IMR-90 (cell line): ENCODE measurements around the gene RABEP1. TPM values are rescaled to one million over a fixed set of nuclear protein-coding genes. Genes with fewer than 3 reads are reported as not detected.

Source experiments
- ATAC-seq: fragments of 200-7000 bp; cut with Tn5 transposase; 2 replicates; pipeline ENCODE4 v1.9.1; 2020; ENCODE audit warnings: low read depth, mild to moderate bottlenecking, moderate library complexity
- BruUV-seq: library from RNA; stranded (reverse); fragments of 400-500 nt; replicated peaks from 2 replicates; lab custom pipeline; 2021; lab: Mats Ljungman, UMichigan
- CTCF ChIA-PET: fragments of 300-600 bp; formaldehyde crosslinking; extraction: SDS; loops from one replicate; lab custom pipeline; 2021; ENCODE audit warnings: antibody characterized with exemption; lab: Yijun Ruan, JAX
- POLR2A ChIA-PET: fragments of 300-600 bp; sonication (Branson Sonifier 250); formaldehyde crosslinking; loops from one replicate; lab custom pipeline; 2022; ENCODE audit warnings: antibody characterized with exemption; ENCODE audit not compliant: unreplicated experiment; lab: Charles Lee
- DNase-seq: peaks from one replicate; pipeline ENCODE4 v3.0.0; 2013
- H2AFZ ChIP-seq: replicated peaks from 2 replicates; pipeline ENCODE3; 2013; ENCODE audit warnings: low read length, mild to moderate bottlenecking; ENCODE audit not compliant: poor library complexity
- H2AK5ac ChIP-seq: 2 replicates; pipeline ENCODE4 v1.6.1; 2013; ENCODE audit warnings: low read depth, low read length, inconsistent platforms
- H2AK9ac ChIP-seq: replicated peaks from 2 replicates; pipeline ENCODE3; 2013; ENCODE audit warnings: mild to moderate bottlenecking, low read depth, low read length, moderate library complexity; ENCODE audit not compliant: poor library complexity
- H2BK120ac ChIP-seq: 2 replicates; pipeline ENCODE4 v1.6.1; 2013; ENCODE audit warnings: low read depth, low read length, inconsistent platforms
- H2BK15ac ChIP-seq: 3 replicates; pipeline ENCODE4 v1.6.1; 2013; ENCODE audit warnings: low read depth, low read length, inconsistent platforms
- H2BK20ac ChIP-seq: 2 replicates; pipeline ENCODE4 v1.6.1; 2013; ENCODE audit warnings: low read depth, mild to moderate bottlenecking, inconsistent platforms, low read length, moderate library complexity
- H2BK5ac ChIP-seq: 2 replicates; pipeline ENCODE4 v1.6.1; 2013; ENCODE audit warnings: mild to moderate bottlenecking, low read depth, low read length, inconsistent platforms; ENCODE audit not compliant: poor library complexity, severe bottlenecking
- H3K14ac ChIP-seq: replicated peaks from 2 replicates; pipeline ENCODE4 v1.6.1; 2013; ENCODE audit warnings: low read depth, low read length, inconsistent platforms
- H3K18ac ChIP-seq: 2 replicates; pipeline ENCODE4 v1.6.1; 2013; ENCODE audit warnings: low read depth, low read length, control low read depth
- H3K23ac ChIP-seq: 2 replicates; pipeline ENCODE4 v1.6.1; 2013; ENCODE audit warnings: low read depth, low read length, inconsistent platforms
- H3K27ac ChIP-seq: 2 replicates; pipeline ENCODE4 v1.5.1; 2013; ENCODE audit warnings: mild to moderate bottlenecking, control low read depth, low read length; ENCODE audit not compliant: insufficient read depth
- H3K27me3 ChIP-seq: 2 replicates; pipeline ENCODE4 v1.6.1; 2013; ENCODE audit warnings: low read length; ENCODE audit not compliant: control insufficient read depth, insufficient read depth
- H3K36me3 ChIP-seq: 2 replicates; pipeline ENCODE4 v1.6.1; 2013; ENCODE audit warnings: low read length, mixed read lengths; ENCODE audit not compliant: control insufficient read depth, insufficient read depth
- H3K4ac ChIP-seq: 2 replicates; pipeline ENCODE4 v1.6.1; 2013; ENCODE audit warnings: low read depth, low read length, inconsistent platforms
- H3K4me1 ChIP-seq: 2 replicates; pipeline ENCODE4 v1.6.1; 2013; ENCODE audit warnings: low read length, mixed read lengths; ENCODE audit not compliant: control insufficient read depth, insufficient read depth
- H3K4me2 ChIP-seq: 2 replicates; pipeline ENCODE4 v1.6.1; 2013; ENCODE audit warnings: low read depth, mild to moderate bottlenecking, control low read depth, low read length, moderate library complexity
- H3K4me3 ChIP-seq: 2 replicates; pipeline ENCODE4 v1.5.1; 2013; ENCODE audit warnings: low read depth, mild to moderate bottlenecking, control low read depth, low read length, moderate library complexity; ENCODE audit not compliant: insufficient read depth
- H3K56ac ChIP-seq: 2 replicates; pipeline ENCODE4 v1.6.1; 2013; ENCODE audit warnings: low read length, inconsistent platforms; ENCODE audit not compliant: insufficient read depth; ENCODE audit errors: extremely low read depth
- H3K79me1 ChIP-seq, 2 experiments: 2 replicates each; pipeline ENCODE4 v1.6.1; 2013; ENCODE audit warnings: low read length in 2 of 2, inconsistent platforms in 1 of 2, low read depth in 1 of 2
- H3K9ac ChIP-seq: 2 replicates; pipeline ENCODE4 v1.6.1; 2013; ENCODE audit warnings: low read depth, low read length, control low read depth
- H3K9me1 ChIP-seq: 2 replicates; pipeline ENCODE4 v1.6.1; 2013; ENCODE audit warnings: low read length, inconsistent platforms; ENCODE audit not compliant: insufficient read depth
- H3K9me3 ChIP-seq: 2 replicates; pipeline ENCODE4 v1.6.1; 2013; ENCODE audit warnings: low read length; ENCODE audit not compliant: control insufficient read depth, insufficient read depth
- H4K20me1 ChIP-seq: 2 replicates; pipeline ENCODE4 v1.6.1; 2013; ENCODE audit warnings: low read length, inconsistent platforms; ENCODE audit not compliant: insufficient read depth
- H4K5ac ChIP-seq: 2 replicates; pipeline ENCODE4 v1.6.1; 2013; ENCODE audit warnings: mild to moderate bottlenecking, low read depth, low read length, control low read depth
- H4K8ac ChIP-seq, 2 experiments: 2 replicates each; pipeline ENCODE4 v1.6.1; 2013; ENCODE audit warnings: low read depth in 2 of 2, low read length in 2 of 2, control low read depth in 1 of 2, inconsistent platforms in 1 of 2
- H4K91ac ChIP-seq: 2 replicates; pipeline ENCODE4 v1.6.1; 2013; ENCODE audit warnings: low read depth, low read length, inconsistent platforms; ENCODE audit not compliant: insufficient read depth
- CEBPB ChIP-seq: IDR thresholded peaks from 2 replicates; pipeline ENCODE4 v1.6.1; 2012; ENCODE audit warnings: low read depth, low read length, improper control_type of control experiment
- CHD1 ChIP-seq: IDR thresholded peaks from 2 replicates; pipeline ENCODE4 v1.6.1; 2012; ENCODE audit warnings: low read depth, low read length, improper control_type of control experiment
- FOS ChIP-seq: fragments of 150-350 bp; IDR thresholded peaks from 2 replicates; pipeline ENCODE4 v1.6.1; 2016; ENCODE audit warnings: low read depth, low read length
- MAFK ChIP-seq: IDR thresholded peaks from 2 replicates; pipeline ENCODE4 v1.6.1; 2012; ENCODE audit warnings: low read depth, low read length, improper control_type of control experiment
- MAZ ChIP-seq: IDR thresholded peaks from 2 replicates; pipeline ENCODE4 v1.6.1; 2012; ENCODE audit warnings: low read depth, mild to moderate bottlenecking, low read length, improper control_type of control experiment, moderate library complexity, borderline replicate concordance
- MXI1 ChIP-seq: IDR thresholded peaks from 2 replicates; pipeline ENCODE4 v1.6.1; 2012; ENCODE audit warnings: low read depth, mild to moderate bottlenecking, low read length, moderate library complexity, borderline replicate concordance
- POLR2A ChIP-seq: IDR thresholded peaks from 2 replicates; pipeline ENCODE4 v1.6.1; 2012; ENCODE audit warnings: mild to moderate bottlenecking, low read depth, low read length
- RCOR1 ChIP-seq: IDR thresholded peaks from 2 replicates; pipeline ENCODE4 v1.6.1; 2012; ENCODE audit warnings: mild to moderate bottlenecking, low read length, improper control_type of control experiment; ENCODE audit not compliant: insufficient replicate concordance
- RFX5 ChIP-seq: IDR thresholded peaks from 2 replicates; pipeline ENCODE4 v1.8.0; 2012; ENCODE audit warnings: low read depth, mild to moderate bottlenecking, low read length, moderate library complexity
- SMC3 ChIP-seq: fragments of 150-350 bp; IDR thresholded peaks from 2 replicates; pipeline ENCODE4 v1.6.1; 2016; ENCODE audit warnings: low read depth, mild to moderate bottlenecking, antibody characterized with exemption, low read length, moderate library complexity
- WGBS, 2 experiments: methylation state at CpG; one replicate each; pipeline versions ENCODE4 v1.1.5 to v1.1.7; 2013; ENCODE audit warnings: missing lambda C conversion rate in 2 of 2; ENCODE audit not compliant: insufficient read length in 1 of 2; ENCODE audit errors: extremely low coverage in 2 of 2; 5-methylcytosine and 5-hydroxymethylcytosine counted together
- dilution Hi-C: fragments of 300-500 bp; cut with HindIII; formaldehyde crosslinking; loops from one replicate; pipeline ENCODE4 v1.14.3; 2018; ENCODE audit warnings: low sequenced_read_pairs; ENCODE audit not compliant: unreplicated experiment
- in situ Hi-C: fragments of 300-500 bp; cut with MboI; formaldehyde crosslinking; loops from 3 replicates; pipeline ENCODE4 v1.14.3; 2019; ENCODE audit warnings: low sequenced_read_pairs, inconsistent platforms, mixed read lengths
- intact Hi-C: fragments of 100-400 bp; cut with micrococcal nuclease; formaldehyde crosslinking; loops from 2 replicates; pipeline ENCODE4 v1.10.0; 2022
- polyA plus RNA-seq, 3 experiments: library from polyadenylated mRNA; depleted of rRNA; stranded (reverse); fragments of >200 nt; gene quantifications; 2 replicates each; pipeline ENCODE4 v1.2.3, GENCODE V29; 2012; ENCODE audit warnings: low replicate concordance in 1 of 3
- total RNA-seq: library from RNA; depleted of rRNA; stranded (reverse); fragments of >200 nt; gene quantifications from 2 replicates; pipeline ENCODE4 v1.2.3, GENCODE V29; 2012
- TF ChIP-seq, protein P1 (sequence below): conservative IDR thresholded peaks from 2 replicates; pipeline ENCODE4 v1.5.1; 2012; ENCODE audit warnings: mild to moderate bottlenecking, low read depth, low read length, improper control_type of control experiment

Gene RABEP1
- total and polyA plus RNA-seq, 2 of the 4 experiments (the other 2 are of a cell fraction) = 15.3 to 38.2 TPM

GRCh38 chr17:5254903-5255521 lies 27.1 kb upstream of the RABEP1 start:
- Histone ChIP-seq H3K18ac (no peak overlapping the region), H3K79me1 (no peaks in the 10 kb centered on the region), H3K4ac (no peak overlapping the region), H3K4me1 (no peaks in the 10 kb centered on the region), H2BK5ac (no peak overlapping the region), H2AFZ (peak overlapping the region; percentile 14), H2BK120ac (no peak overlapping the region), H3K27ac (no peak overlapping the region), H3K23ac (no peak overlapping the region), H2BK20ac (no peak overlapping the region), H3K4me2 (no peak overlapping the region), H3K14ac (no peak overlapping the region), H4K20me1 (no peaks in the 10 kb centered on the region), H3K9ac (no peak overlapping the region), H4K91ac (no peak overlapping the region), H3K9me3 (no peaks in the 10 kb centered on the region), H3K36me3 (no peaks in the 10 kb centered on the region), H4K5ac (no peak overlapping the region), H2AK5ac (no peak overlapping the region), H2AK9ac (no peak overlapping the region), H3K4me3 (no peak overlapping the region), H3K27me3 (peaks cover 2% of the 10 kb centered on the region; the same call in 1 of the 2 replicates), H3K56ac (no peak overlapping the region), H2BK15ac (no peak overlapping the region), H3K9me1 (no peaks in the 10 kb centered on the region), H4K8ac (no peak overlapping the region)
- dilution Hi-C loops (no loop called here), in situ Hi-C loops (no loop called here), intact Hi-C loops (no loop called here)
- ATAC-seq (no peak), DNase-seq (no peak)
- ChIA-PET POLR2A (no interaction called here), CTCF (no interaction called here)
- 57% methylated on average over 1 of the region's 5 CpGs; no CpG with 5 or more reads in 1 of the 2 experiments for WGBS, 2 experiments
- TF ChIP-seq CHD1 (no peak), MAZ (no peak), POLR2A (no peak), RFX5 (no peak), SMC3 (no peak), CEBPB (no peak), MAFK (no peak), MXI1 (no peak), RCOR1 (no peak), FOS (no peak)
- TF ChIP-seq, protein P1, sequence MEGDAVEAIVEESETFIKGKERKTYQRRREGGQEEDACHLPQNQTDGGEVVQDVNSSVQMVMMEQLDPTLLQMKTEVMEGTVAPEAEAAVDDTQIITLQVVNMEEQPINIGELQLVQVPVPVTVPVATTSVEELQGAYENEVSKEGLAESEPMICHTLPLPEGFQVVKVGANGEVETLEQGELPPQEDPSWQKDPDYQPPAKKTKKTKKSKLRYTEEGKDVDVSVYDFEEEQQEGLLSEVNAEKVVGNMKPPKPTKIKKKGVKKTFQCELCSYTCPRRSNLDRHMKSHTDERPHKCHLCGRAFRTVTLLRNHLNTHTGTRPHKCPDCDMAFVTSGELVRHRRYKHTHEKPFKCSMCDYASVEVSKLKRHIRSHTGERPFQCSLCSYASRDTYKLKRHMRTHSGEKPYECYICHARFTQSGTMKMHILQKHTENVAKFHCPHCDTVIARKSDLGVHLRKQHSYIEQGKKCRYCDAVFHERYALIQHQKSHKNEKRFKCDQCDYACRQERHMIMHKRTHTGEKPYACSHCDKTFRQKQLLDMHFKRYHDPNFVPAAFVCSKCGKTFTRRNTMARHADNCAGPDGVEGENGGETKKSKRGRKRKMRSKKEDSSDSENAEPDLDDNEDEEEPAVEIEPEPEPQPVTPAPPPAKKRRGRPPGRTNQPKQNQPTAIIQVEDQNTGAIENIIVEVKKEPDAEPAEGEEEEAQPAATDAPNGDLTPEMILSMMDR = no peak
- BruUV-seq = no TSS peak
